ENCODE results near the gene NEIL3.

The NEIL3 gene

DNA sequence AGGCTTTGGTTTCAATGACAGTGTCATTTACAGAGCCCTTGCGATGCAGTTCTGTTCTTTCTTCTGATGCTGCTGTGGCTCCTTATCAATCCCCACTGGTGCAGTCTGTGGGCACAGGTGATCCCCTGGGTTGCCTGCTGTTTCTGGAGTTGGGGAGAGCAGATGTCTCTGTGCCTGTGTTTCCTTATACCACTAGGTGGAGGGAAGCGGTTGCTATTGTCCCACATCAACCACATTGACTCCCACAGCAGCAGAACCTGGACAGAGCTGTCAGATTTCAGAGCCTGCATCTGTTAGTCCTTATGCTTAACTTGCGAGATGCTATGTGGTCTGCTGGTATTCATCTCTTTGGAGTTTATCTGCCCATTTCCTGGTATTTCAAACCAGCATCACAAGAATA is 57.7 kb downstream of the NEIL3 start:
- Histone ChIP-seq H3K4me3 (ENCODE audit: low read depth in 1 of 2, low read length in 2 of 2) (no peak overlapping the region), H3K9ac (ENCODE audit: low read depth, low read length) (no peak overlapping the region), H3K27me3 (ENCODE audit: insufficient read depth, low read length, poor library complexity) (no peaks in the 10 kb centered on the region), H2AFZ (ENCODE audit: low read depth, low read length) (no peak overlapping the region), H3K4me2 (ENCODE audit: insufficient read depth, low read length) (no peak overlapping the region), H3K27ac (ENCODE audit: low read length) (0 out of 2 replicates have a peak overlapping the region, but pooled peaks have one; percentile 9), H3K36me3 (ENCODE audit: insufficient read depth, low read length) (peaks cover 38% of the 10 kb centered on the region), H3K4me1 (ENCODE audit: insufficient read depth, low read length) (peaks cover 39% of the 10 kb centered on the region), H3K79me2 (ENCODE audit: insufficient read depth, low read length) (no peaks in the 10 kb centered on the region), H3K9me3 (ENCODE audit: insufficient read depth, low read length, severe bottlenecking) (no peaks in the 10 kb centered on the region), H4K20me1 (ENCODE audit: insufficient read depth, low read length) (peaks cover 17% of the 10 kb centered on the region; the same call in 1 of the 2 replicates)
- ATAC-seq (ENCODE audit: insufficient read depth, low read depth) (peak; percentile 93), DNase-seq (peak; percentile 87)
- TF ChIP-seq CTCF (IDR thresholded peaks at IDR 0.05; ENCODE audit: borderline replicate concordance, extremely low read depth, low read length, poor library complexity, severe bottlenecking) (peak; percentile 75), EZH2 (IDR thresholded peaks at IDR 0.05; ENCODE audit: borderline replicate concordance, low read depth, low read length, severe bottlenecking) (no peak)

GRCh38 chr4:177369372-177369771 is 59.7 kb downstream of the NEIL3 start:
- H4K20me1 ChIP-seq (ENCODE audit: insufficient read depth, low read length): peaks cover 12% of the 10 kb centered on the region; the same call in 1 of the 2 replicates
- DNase-seq: no peak
- no peak overlapping the region for H3K4me3 ChIP-seq (ENCODE audit: low read depth in 1 of 2, low read length in 2 of 2)
- peaks cover 19% of the 10 kb centered on the region; the same call in 1 of the 2 replicates for H3K36me3 ChIP-seq (ENCODE audit: insufficient read depth, low read length)
- no peak overlapping the region for H3K4me2 ChIP-seq (ENCODE audit: insufficient read depth, low read length)
- no peaks in the 10 kb centered on the region for H3K79me2 ChIP-seq (ENCODE audit: insufficient read depth, low read length)
- no peak overlapping the region for H3K9ac ChIP-seq (ENCODE audit: low read depth, low read length)
- H3K27ac ChIP-seq (ENCODE audit: low read length): no peak overlapping the region
- H3K4me1 ChIP-seq (ENCODE audit: insufficient read depth, low read length): peaks cover 31% of the 10 kb centered on the region
- no peaks in the 10 kb centered on the region for H3K27me3 ChIP-seq (ENCODE audit: insufficient read depth, low read length, poor library complexity)
- no peak overlapping the region for H2AFZ ChIP-seq (ENCODE audit: low read depth, low read length)
- TF ChIP-seq EZH2 (IDR thresholded peaks at IDR 0.05; ENCODE audit: borderline replicate concordance, low read depth, low read length, severe bottlenecking): no peak
- TF ChIP-seq CTCF (IDR thresholded peaks at IDR 0.05; ENCODE audit: borderline replicate concordance, extremely low read depth, low read length, poor library complexity, severe bottlenecking): no peak
- H3K9me3 ChIP-seq (ENCODE audit: insufficient read depth, low read length, severe bottlenecking): no peaks in the 10 kb centered on the region
- no peak for ATAC-seq (ENCODE audit: insufficient read depth, low read depth)

DNA sequence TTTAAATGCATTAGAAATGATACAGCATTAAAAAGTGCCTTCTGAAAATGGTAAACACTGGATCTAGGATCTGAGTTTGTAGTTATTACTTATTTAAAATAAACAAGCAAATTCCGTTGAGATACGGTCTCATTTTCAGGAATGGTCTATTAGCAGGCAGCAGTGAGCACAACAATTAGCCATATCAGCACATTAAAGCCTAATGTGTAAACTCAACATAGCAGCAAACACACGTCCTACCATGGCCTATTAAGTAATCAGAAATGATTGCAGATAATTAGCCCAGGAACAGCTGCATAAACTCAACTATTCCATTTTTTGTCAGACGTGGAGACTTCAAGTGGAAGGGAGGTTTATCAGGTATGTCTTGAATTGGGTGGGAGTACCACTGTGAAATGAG is 61.8 kb downstream of the NEIL3 start:
- no peak overlapping the region for H3K9ac ChIP-seq (ENCODE audit: low read depth, low read length)
- peaks cover 15% of the 10 kb centered on the region for H3K4me1 ChIP-seq (ENCODE audit: insufficient read depth, low read length)
- no peaks in the 10 kb centered on the region for H3K27me3 ChIP-seq (ENCODE audit: insufficient read depth, low read length, poor library complexity)
- H3K36me3 ChIP-seq (ENCODE audit: insufficient read depth, low read length): peaks cover 10% of the 10 kb centered on the region; the same call in 1 of the 2 replicates
- no peaks in the 10 kb centered on the region for H3K79me2 ChIP-seq (ENCODE audit: insufficient read depth, low read length)
- no peak overlapping the region for H3K4me2 ChIP-seq (ENCODE audit: insufficient read depth, low read length)
- no peak overlapping the region for H2AFZ ChIP-seq (ENCODE audit: low read depth, low read length)
- no peak for ATAC-seq (ENCODE audit: insufficient read depth, low read depth)
- TF ChIP-seq EZH2 (IDR thresholded peaks at IDR 0.05; ENCODE audit: borderline replicate concordance, low read depth, low read length, severe bottlenecking) (no peak), CTCF (IDR thresholded peaks at IDR 0.05; ENCODE audit: borderline replicate concordance, extremely low read depth, low read length, poor library complexity, severe bottlenecking) (no peak)
- H3K9me3 ChIP-seq (ENCODE audit: insufficient read depth, low read length, severe bottlenecking): no peaks in the 10 kb centered on the region
- DNase-seq: no peak
- H3K27ac ChIP-seq (ENCODE audit: low read length): no peak overlapping the region
- H3K4me3 ChIP-seq (ENCODE audit: low read depth in 1 of 2, low read length in 2 of 2): no peak overlapping the region
- H4K20me1 ChIP-seq (ENCODE audit: insufficient read depth, low read length): peaks cover 8% of the 10 kb centered on the region; the same call in 1 of the 2 replicates

DNA sequence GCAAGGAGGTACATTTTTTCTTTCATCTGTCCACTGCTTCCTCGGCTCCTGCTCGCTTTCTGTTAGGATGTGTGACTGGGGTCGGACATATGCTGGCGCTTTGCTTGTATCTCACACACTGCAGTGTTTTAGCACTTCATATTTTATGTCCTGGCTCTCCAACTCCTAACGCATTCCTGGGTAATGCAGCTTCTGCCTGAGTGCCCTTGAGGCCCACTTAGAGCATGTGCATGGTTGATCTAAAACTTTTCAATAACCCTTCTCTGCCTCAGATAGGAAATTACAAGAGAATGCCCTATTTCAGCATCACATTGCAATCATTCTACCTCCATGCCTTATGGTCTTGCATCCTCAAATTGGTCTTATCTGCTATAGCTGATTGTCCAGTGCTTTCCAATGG is 65.3 kb downstream of the NEIL3 start:
- no peaks in the 10 kb centered on the region for H3K9me3 ChIP-seq (ENCODE audit: insufficient read depth, low read length, severe bottlenecking)
- TF ChIP-seq CTCF (IDR thresholded peaks at IDR 0.05; ENCODE audit: borderline replicate concordance, extremely low read depth, low read length, poor library complexity, severe bottlenecking) (no peak), EZH2 (IDR thresholded peaks at IDR 0.05; ENCODE audit: borderline replicate concordance, low read depth, low read length, severe bottlenecking) (no peak)
- H3K4me2 ChIP-seq (ENCODE audit: insufficient read depth, low read length): no peak overlapping the region
- no peaks in the 10 kb centered on the region for H3K27me3 ChIP-seq (ENCODE audit: insufficient read depth, low read length, poor library complexity)
- H3K27ac ChIP-seq (ENCODE audit: low read length): no peak overlapping the region
- H3K9ac ChIP-seq (ENCODE audit: low read depth, low read length): no peak overlapping the region
- no peak for ATAC-seq (ENCODE audit: insufficient read depth, low read depth)
- H2AFZ ChIP-seq (ENCODE audit: low read depth, low read length): no peak overlapping the region
- H3K4me3 ChIP-seq (ENCODE audit: low read depth in 1 of 2, low read length in 2 of 2): no peak overlapping the region
- no peak for DNase-seq
- H3K36me3 ChIP-seq (ENCODE audit: insufficient read depth, low read length): no peaks in the 10 kb centered on the region
- H3K4me1 ChIP-seq (ENCODE audit: insufficient read depth, low read length): no peaks in the 10 kb centered on the region
- no peaks in the 10 kb centered on the region for H3K79me2 ChIP-seq (ENCODE audit: insufficient read depth, low read length)
- no peaks in the 10 kb centered on the region for H4K20me1 ChIP-seq (ENCODE audit: insufficient read depth, low read length)

Data from DND-41 (cell line).